ENCODE measurements around the gene CLIP2.

DNA sequence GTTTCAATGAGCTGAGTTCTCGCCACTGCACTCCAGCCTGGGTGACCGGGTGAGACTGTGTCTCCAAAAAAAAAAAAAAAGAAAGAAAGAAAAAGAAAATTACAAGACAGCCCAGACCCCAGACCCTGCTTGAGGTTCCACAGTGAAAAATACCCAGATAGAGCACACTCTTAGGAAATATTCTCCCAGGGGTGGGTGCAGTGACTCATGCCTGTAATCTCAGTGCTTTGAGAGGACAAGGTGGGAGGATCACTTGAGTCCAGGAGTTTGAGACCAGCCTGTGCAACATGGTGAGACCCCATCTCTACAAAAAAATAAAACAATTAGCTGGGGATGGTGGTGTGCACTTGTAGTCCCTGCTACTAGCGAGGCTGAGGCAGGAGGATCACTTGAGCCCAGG, 123.4 kb downstream of the CLIP2 start:
- TF ChIP-seq POLR2A (IDR thresholded peaks at IDR 0.05; ENCODE audit: low read depth, low read length), result no peak
- TF ChIP-seq TAF1 (IDR thresholded peaks at IDR 0.05; ENCODE audit: low read depth, low read length), result no peak
- no peak for TF ChIP-seq POLR2AphosphoS5 (IDR thresholded peaks at IDR 0.05; ENCODE audit: low read depth, low read length)
- no peak for TF ChIP-seq SPI1 (IDR thresholded peaks at IDR 0.05; ENCODE audit: low read depth, low read length)
- TF ChIP-seq PAX5 (IDR thresholded peaks at IDR 0.05; ENCODE audit: insufficient read depth, low read length, severe bottlenecking), result no peak
- TF ChIP-seq POU2F2 (IDR thresholded peaks at IDR 0.05; ENCODE audit: low read depth, low read length), result no peak

Data from GM12891 (cell line).